Muscle layer of duodenum (tissue), 2 donors: ENCODE data around the gene KIRREL2.

Experiments used
- H3K27ac ChIP-seq: one replicate; pipeline ENCODE4 v1.7.0; 2013; ENCODE audit warnings: mild to moderate bottlenecking, low read length
- H3K27me3 ChIP-seq: one replicate; pipeline ENCODE4 v1.7.0; 2013; ENCODE audit warnings: low read depth, mild to moderate bottlenecking, control low read depth, low read length
- H3K36me3 ChIP-seq, 2 donors: one replicate each; pipeline ENCODE4 v1.7.0; 2013; ENCODE audit warnings: low read length in 2 of 2, control low read depth in 1 of 2, mild to moderate bottlenecking in 1 of 2; ENCODE audit not compliant: insufficient read depth in 2 of 2, control insufficient read depth in 1 of 2
- H3K4me1 ChIP-seq, 2 donors: one replicate each; pipeline ENCODE4 v1.7.0; 2013; ENCODE audit warnings: low read length in 2 of 2, mild to moderate bottlenecking in 2 of 2, control low read depth in 1 of 2, moderate library complexity in 1 of 2; ENCODE audit not compliant: insufficient read depth in 2 of 2, control insufficient read depth in 1 of 2
- H3K4me3 ChIP-seq, 2 donors: one replicate each; pipeline ENCODE4 v1.7.0; 2013; ENCODE audit warnings: low read length in 2 of 2, low read depth in 1 of 2, mild to moderate bottlenecking in 1 of 2
- H3K9me3 ChIP-seq, 2 donors: one replicate each; pipeline ENCODE4 v1.7.0; 2013; ENCODE audit warnings: low read length in 2 of 2, control low read depth in 1 of 2, mild to moderate bottlenecking in 1 of 2; ENCODE audit not compliant: control insufficient read depth in 1 of 2
- donor health status: healthy.

The KIRREL2 gene

GRCh38 chr19:35913589-35913988, 56.9 kb downstream of the KIRREL2 start:
- H3K4me3 ChIP-seq = no peak overlapping the region
- H3K27ac ChIP-seq = no peak overlapping the region
- no peaks in the 10 kb centered on the region for H3K4me1 ChIP-seq
- no peaks in the 10 kb centered on the region for H3K9me3 ChIP-seq
- H3K27me3 ChIP-seq = no peaks in the 10 kb centered on the region
- no peaks in the 10 kb centered on the region for H3K36me3 ChIP-seq

- H3K27ac ChIP-seq = no peak overlapping the region
- no peaks in the 10 kb centered on the region for H3K36me3 ChIP-seq
- no peak overlapping the region for H3K4me3 ChIP-seq
- no peaks in the 10 kb centered on the region for H3K27me3 ChIP-seq
- no peaks in the 10 kb centered on the region for H3K4me1 ChIP-seq
- no peaks in the 10 kb centered on the region for H3K9me3 ChIP-seq
Measured at GRCh38 chr19:35915443-35915842, 58.7 kb downstream of the KIRREL2 start.
